OCI-LY7 (cell line): Measurements from ENCODE around the gene PAPOLB.

Source experiments
- EZH2phosphoT487 ChIP-seq: fragments of 200-600 bp; sonication (generic); IDR thresholded peaks from 2 replicates; pipeline ENCODE4 v1.6.1; 2018; ENCODE audit warnings: low read depth, borderline replicate concordance, mild to moderate bottlenecking, mixed run types, antibody characterized with exemption, low read length, moderate library complexity, mixed read lengths
- TF ChIP-seq, protein P1 (sequence below): fragments of 200-600 bp; sonication (generic); conservative IDR thresholded peaks from 2 replicates; pipeline ENCODE4 v1.5.1; 2014; ENCODE audit warnings: mild to moderate bottlenecking, antibody characterized with exemption, low read length, moderate library complexity, mixed read lengths

- TF ChIP-seq EZH2phosphoT487: no peak
- TF ChIP-seq, protein P1, sequence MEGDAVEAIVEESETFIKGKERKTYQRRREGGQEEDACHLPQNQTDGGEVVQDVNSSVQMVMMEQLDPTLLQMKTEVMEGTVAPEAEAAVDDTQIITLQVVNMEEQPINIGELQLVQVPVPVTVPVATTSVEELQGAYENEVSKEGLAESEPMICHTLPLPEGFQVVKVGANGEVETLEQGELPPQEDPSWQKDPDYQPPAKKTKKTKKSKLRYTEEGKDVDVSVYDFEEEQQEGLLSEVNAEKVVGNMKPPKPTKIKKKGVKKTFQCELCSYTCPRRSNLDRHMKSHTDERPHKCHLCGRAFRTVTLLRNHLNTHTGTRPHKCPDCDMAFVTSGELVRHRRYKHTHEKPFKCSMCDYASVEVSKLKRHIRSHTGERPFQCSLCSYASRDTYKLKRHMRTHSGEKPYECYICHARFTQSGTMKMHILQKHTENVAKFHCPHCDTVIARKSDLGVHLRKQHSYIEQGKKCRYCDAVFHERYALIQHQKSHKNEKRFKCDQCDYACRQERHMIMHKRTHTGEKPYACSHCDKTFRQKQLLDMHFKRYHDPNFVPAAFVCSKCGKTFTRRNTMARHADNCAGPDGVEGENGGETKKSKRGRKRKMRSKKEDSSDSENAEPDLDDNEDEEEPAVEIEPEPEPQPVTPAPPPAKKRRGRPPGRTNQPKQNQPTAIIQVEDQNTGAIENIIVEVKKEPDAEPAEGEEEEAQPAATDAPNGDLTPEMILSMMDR: no peak
Observed at GRCh38 chr7:4850262-4850795, 11.5 kb downstream of the PAPOLB start.
